Ammon's horn (tissue), 1 donor: Measurements from ENCODE around the gene GIMAP6.
A peak's percentile ranks its signal among the peaks of the same experiment; 100 is the strongest.
"Not testable (repeated sequence)": the region's sequence is repeated elsewhere in the genome, so short reads cannot be mapped to it uniquely, and the experiment has no call there.

ENCODE experiments used
- DNase-seq: peaks from one replicate; pipeline ENCODE4 v3.0.0-alpha.2; 2016; ENCODE audit warnings: low spot score

GIMAP6 gene

GRCh38 chr7:150645259-150646020, 13.3 kb upstream of the GIMAP6 start:
- no peak for DNase-seq

DNA sequence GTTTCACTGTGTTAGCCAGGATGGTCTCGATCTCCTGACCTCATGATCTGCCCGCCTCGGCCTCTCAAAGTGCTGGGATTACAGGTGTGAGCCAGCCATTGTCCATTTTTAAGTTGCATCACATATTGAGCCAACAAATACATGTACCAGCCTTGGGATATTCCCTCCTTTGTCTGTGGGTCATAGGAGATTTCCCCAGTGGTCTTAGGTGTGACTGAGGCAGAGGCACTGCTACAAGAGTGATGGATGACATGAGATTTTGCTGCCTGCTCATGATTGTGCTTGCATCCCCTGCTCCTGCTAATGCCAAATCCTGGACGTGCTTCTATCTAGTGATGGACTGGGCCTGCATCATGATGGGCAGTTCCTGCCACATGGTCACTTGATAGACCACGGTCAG, 10.7 kb upstream of the GIMAP6 start:
- DNase-seq = no peak

DNA sequence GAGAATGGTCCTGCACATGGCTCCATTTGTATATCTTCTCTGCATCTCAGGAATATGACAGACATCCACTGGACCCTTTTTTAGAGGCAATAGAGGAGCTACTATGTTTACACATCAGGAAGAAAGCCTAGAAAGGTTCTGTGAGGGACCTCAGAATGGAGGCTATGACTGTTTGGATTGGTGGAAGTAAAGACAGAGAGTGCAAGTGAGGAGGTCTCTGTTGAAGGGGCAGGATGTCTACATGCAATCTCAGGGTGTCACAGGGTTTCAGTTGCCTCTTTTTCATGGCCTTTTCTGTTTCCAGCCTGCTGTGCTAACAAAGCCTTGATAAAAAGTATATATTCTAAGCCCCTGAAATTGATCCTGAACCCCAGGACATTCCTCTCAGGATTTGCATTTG, 9.7 kb upstream of the GIMAP6 start:
- no peak for DNase-seq

DNA sequence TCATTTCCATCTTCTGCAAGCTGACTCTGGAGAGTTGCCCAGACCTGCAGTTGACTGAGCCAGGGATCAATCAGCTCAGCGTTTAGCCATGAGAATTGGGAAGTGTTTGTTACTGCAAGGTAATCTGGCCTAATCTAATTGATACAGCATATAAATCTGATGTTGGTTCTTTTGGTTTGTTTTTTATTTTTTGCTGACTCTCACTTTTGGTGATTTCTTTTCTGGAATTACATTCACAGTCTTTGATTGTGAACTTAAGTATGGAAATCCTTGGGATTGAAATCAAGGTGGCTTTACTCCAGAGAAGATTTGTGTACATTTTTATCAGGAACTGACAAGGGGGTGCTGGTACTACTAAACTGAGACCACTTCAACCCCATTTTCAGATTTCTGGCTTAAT, 1.7 kb upstream of the GIMAP6 start:
- DNase-seq = no peak

GRCh38 chr7:150631084-150631826, 930 bp downstream of the GIMAP6 start:
- DNase-seq = no peak

DNA sequence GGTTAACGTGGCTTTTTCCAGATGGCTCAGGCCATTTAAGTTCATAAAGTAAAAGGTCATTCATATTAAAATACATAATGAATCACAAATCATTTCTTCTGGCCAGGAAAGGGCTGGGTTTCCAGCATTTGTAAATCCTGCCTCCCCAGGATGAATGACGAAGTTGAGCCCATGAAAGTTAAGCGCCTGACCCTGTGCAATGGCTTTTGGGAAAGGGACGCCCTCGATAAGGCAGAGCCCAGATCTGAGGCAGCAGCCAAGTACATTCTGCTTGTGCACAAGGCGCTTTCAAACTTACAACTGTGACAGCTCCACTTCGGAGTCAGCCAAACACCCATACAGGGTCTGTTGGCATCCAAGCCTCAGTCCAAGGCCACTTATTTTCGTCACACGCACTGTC, 2.8 kb downstream of the GIMAP6 start:
- DNase-seq = no peak

DNA sequence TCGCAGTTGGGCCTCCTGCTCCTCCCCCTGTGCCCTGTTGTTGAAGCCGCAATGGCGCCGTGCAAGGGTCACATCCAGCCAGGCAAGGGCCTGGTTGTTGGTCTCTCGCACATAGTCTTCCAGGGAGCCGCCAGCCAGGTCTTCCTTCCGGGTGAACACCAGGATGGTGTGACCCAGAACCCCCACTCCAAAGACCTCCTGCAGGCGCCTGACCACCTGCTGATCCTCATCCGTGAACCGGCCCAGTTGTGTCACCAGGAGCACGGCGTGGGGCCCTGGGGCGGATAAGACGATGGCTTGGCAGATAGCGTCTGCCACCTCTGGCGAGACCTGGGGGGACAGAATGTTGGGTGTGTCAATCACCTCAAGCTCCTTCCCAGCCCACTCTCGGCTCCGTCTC, 4.2 kb downstream of the GIMAP6 start:
- no peak for DNase-seq

- DNase-seq = no peak
Observed at GRCh38 chr7:150626696-150627095, 5.5 kb downstream of the GIMAP6 start.

- DNase-seq = no peak
Observed at GRCh38 chr7:150621376-150621775, 10.8 kb downstream of the GIMAP6 start.

DNA sequence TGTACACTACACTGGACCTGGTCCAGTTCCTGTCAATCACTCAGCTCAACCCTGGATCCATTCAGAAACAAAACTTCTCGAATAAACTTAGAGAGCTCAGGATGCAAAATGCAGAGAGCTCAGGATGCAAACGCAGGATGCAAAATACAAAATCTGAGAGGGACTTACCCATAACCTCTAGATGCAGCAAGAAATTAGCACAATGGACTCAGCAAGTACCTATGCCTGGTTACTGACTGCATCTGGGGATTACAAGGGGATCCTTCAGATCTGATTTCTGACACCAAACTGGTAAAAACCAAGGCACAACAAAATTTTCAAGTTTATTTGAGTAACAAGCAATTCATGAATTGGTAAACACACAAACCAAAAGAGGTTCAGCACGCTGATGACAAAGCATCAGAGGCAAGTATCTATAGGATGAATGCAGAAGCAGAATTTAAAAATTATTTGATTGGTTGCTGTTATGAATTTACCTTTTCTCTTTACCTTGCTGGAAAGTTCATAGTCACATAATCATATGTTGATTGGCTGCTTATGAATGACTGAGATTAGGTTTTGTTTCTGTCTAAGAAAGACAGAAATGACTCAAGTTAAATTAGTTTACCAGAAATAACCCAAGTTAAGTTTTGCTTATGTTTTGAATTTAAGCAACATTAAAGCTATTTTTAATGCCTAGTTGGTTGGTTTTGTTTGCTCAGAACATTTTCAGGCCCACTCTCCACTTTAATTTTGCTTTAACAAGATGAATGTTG, 11.4 kb downstream of the GIMAP6 start:
- no peak for DNase-seq

DNA sequence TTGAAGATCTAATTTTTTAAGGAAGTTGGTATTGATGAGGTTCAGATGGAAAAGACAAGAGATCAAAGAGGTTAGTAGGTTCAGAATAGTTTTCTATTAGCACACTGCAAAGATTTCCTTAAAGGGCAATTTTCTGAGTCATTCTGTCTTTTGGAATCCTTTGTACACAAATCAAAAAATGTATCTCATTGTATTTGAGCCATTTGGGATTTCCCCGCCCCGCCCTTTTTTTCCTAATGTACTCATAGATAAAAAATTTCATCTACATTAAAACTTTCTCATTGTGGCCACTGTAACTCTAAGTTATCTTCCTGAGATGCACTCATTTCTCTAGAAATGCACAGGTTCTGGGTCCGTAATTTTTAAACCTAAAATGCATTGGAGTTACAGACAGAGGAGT, 12.1 kb downstream of the GIMAP6 start:
- DNase-seq = no peak

DNA sequence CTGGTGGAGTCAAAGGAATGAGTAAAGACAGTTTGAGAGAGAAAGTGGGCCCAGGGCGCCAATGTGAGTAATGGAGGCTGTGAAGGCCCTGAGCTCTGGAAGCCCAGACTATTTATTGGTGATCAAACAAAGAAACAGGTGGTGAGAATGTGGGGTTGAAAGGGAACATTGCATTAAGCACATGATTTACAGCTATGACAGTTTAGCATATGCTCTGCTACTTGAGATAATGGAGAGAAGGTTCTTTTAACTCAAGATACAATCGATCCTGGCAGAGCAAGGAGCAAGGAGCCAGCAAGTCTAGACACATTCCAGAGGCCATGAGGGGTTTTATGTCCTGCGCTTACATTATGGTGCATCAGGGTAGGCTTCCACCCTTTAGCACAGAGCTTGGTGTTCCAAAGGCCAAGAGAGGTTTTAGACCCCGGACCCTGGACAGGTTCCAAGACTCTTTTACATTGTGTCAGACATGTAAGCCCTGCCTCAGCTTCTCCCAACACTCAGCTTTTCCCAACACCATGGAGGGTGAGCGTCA, 16.9 kb downstream of the GIMAP6 start:
- not testable (repeated sequence) for DNase-seq

GRCh38 chr7:150614426-150614825, 17.8 kb downstream of the GIMAP6 start:
- not testable (repeated sequence) for DNase-seq

- no peak for DNase-seq
Observed at GRCh38 chr7:150613880-150614279, 18.3 kb downstream of the GIMAP6 start.

- DNase-seq = no peak
Observed at GRCh38 chr7:150612925-150613324, 19.3 kb downstream of the GIMAP6 start.

- DNase-seq = no peak
Observed at GRCh38 chr7:150610233-150610632, 22.0 kb downstream of the GIMAP6 start.

DNA sequence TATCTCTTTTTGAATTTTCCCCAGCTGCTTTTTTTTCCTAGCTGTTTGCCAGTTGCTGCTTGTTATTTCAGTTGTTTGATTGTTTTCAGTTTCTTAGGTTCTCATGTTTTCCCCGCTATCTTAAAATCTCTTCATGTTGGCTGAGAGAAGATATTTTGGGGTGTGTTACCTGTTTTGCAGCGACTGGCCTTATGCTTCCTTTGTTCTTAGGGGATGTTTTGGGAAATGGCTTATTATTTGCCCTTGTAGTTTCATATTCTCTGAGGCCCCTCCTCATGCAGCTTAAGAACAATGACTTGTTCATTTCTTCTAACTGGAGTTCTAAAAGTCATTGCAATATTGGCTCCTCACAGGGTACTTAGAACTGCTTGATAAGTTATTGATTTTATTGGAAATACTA, 28.6 kb downstream of the GIMAP6 start:
- DNase-seq = not testable (repeated sequence)

DNA sequence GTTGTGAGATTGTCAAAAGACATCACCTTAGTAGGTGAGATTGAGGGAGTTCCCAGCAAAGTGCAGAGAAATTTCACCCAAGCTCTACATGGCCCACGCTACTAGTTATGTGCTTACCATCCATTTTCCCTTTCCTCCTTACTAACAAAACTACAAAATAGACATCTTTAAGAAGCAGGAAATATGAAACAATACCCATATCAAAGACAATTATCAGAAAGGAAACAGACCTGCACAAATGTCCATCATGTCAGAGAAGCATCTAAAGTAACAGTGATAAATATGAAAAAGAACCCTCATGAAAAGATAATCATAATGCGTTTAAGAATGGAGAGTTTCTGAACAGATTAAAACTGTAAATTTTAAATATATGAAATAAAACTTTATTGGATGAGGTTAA, 36.8 kb downstream of the GIMAP6 start:
- DNase-seq = no peak

- DNase-seq = no peak
Observed at GRCh38 chr7:150594805-150595204, 37.4 kb downstream of the GIMAP6 start.

- no peak for DNase-seq
Observed at GRCh38 chr7:150587551-150587950, 44.6 kb downstream of the GIMAP6 start.

- DNase-seq = no peak
Observed at GRCh38 chr7:150586785-150587152, 45.4 kb downstream of the GIMAP6 start.

DNA sequence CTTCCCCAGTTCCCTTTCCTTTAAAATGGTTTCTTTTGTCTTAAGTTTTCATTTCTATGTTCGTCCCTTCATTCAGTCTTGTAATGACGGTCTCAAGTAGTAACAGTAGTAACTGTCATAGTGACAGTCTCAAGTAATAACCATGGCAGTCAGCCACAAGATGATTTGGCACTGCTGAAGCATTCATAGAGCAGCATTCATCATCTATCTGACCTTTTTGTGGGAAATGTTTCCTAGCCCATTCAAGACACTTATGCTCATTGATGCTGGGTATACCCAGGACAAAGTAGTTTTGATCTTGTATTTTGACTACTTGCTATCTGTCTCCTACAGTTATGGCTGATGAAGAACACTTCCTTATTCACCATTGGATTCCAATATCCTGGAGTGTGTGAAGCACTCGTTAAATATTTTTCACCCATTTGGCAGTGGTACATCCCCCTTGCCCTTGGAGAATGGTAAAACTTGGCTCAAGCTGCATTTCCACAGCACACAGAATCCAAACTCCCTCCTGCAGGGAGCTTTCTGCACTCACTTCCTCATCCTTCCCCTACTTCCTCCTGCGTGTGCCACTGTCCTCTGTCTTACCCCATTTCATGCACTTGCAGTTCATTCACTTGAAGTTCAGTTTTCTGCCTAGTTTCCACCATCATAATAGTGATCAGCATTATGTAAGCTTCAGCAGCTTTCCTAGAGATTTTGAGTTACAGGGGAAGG, 46.0 kb downstream of the GIMAP6 start:
- DNase-seq = peak; percentile 62
